Stimulated activated CD4-positive, alpha-beta T cell treated with anti-CD3 and anti-CD28 coated beads, Interleukin-1b, Interleukin-23, amount 100 ng/mL, for 48 hours (primary cell): ENCODE results near the gene CCDC92B.
"Not testable (repeated sequence)": the region's sequence is repeated elsewhere in the genome, so short reads cannot be mapped to it uniquely, and the experiment has no call there.

Source experiments
- DNase-seq: peaks from one replicate; pipeline ENCODE4 v3.0.0-alpha.2; 2020

The CCDC92B gene

DNA sequence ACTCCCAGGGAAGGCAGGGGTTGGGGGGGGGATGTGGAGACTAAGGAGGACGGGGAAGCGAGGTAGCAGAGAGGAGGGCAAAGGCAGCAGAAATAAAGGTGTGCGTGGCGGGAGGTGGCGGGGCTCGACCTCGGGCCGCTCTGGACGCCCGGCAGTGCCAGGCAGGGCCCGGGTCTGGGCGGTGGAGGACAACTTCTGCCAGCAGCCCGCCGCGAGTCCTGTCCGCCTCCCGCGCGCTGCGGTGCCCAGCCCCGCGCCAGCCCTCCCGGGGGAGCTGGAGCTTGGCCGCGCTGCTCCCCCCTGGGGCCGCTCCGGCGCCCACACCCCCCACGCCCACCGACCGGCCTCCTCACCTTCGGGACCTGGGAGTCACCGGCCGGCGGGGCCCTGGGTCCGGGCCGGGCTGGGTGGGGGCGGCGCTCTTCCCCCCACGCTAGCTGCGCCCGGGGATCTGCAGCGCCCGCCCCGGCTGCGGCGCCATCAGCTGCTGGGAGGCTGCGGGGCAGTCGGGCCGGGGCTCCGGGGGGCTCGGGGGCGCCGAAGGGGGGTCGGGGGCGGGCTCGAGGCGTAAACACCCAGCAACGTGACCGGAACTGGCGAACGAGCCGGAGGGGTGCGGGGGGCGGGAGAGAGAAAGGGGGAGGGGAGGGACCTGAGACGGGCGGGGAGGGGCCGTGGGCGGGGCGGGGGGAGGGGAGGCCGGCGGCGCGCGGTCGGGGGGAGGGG, at the start of gene CCDC92B:
Gene CCDC92B, minus strand, starts transcription at position 595 of the 726 bp plus-strand sequence. CDS start 14,507 bp downstream, outside the sequence.
- DNase-seq = no peak

DNA sequence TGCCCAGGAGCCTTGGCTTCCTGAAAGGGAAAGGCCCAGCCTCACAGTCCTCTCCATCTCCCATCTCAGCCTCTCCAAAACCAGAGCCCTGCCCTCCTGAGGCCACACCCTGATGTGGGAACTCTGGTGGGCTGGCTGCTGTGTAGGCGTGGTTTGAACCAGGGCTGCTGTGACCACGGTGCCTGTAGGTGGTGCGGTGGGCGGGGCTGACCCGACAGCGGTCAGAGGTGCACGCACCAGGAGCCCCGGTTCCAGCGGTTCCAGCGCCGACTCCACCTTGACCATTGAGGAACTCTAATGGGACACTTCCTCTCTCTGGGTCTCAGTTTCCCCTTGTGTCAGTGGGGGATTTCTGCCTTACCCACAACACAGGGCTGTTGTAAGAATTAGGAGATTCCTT, 49.2 kb upstream of the CCDC92B start:
- no peak for DNase-seq

DNA sequence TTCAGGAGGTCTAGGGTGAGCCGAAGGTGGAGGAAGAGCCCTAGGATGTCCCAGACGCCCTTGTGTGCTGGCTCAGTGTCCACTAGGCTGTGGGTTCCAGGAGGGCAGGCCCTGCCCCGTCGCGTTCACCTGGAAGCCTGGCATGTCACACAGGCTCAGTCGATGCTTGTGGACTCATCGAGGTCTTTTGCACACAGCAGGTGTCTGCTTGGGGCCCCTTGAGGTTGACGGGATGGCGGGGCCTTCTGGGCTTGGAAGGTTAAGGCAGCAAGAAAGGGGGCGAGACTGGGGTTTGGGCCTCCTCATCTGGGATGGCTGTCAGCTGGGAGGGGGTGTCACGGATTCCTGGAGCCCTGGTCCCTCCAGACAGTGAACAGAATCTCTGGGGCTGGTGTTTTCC, 48.7 kb upstream of the CCDC92B start:
- no peak for DNase-seq

DNA sequence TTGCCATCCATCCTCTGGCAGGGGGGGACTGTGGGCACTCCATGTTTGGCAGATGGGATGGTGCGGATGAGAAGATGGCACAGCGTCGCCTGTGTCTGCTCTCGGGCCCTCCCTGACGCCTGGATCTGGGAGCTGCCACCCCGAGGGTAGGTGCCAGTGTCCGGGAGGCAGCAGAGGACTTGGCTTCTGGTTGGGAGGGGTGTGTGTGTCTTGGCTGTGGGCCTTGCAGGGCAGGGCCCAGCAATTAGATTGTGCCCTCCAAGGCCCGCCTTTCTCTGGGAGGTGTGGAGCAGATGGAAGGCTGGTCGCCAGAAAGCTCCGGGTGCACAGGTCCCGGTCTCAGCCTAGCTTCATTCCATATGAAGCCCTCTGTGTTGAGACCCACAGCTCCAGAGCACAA, 48.2 kb upstream of the CCDC92B start:
- DNase-seq = no peak

GRCh38 chr17:2797226-2797625, 47.8 kb upstream of the CCDC92B start:
- DNase-seq = no peak

GRCh38 chr17:2796164-2797125, 47.0 kb upstream of the CCDC92B start, which contains the start of gene RAP1GAP2:
TSS of gene RAP1GAP2 (plus strand) at chr17:2796438. CDS start at chr17:2796528, 90 bp downstream.
- DNase-seq = peak; percentile 59

- DNase-seq = no peak
Observed at GRCh38 chr17:2795441-2796163, 46.1 kb upstream of the CCDC92B start.

GRCh38 chr17:2794111-2794803, 44.8 kb upstream of the CCDC92B start:
- no peak for DNase-seq

DNA sequence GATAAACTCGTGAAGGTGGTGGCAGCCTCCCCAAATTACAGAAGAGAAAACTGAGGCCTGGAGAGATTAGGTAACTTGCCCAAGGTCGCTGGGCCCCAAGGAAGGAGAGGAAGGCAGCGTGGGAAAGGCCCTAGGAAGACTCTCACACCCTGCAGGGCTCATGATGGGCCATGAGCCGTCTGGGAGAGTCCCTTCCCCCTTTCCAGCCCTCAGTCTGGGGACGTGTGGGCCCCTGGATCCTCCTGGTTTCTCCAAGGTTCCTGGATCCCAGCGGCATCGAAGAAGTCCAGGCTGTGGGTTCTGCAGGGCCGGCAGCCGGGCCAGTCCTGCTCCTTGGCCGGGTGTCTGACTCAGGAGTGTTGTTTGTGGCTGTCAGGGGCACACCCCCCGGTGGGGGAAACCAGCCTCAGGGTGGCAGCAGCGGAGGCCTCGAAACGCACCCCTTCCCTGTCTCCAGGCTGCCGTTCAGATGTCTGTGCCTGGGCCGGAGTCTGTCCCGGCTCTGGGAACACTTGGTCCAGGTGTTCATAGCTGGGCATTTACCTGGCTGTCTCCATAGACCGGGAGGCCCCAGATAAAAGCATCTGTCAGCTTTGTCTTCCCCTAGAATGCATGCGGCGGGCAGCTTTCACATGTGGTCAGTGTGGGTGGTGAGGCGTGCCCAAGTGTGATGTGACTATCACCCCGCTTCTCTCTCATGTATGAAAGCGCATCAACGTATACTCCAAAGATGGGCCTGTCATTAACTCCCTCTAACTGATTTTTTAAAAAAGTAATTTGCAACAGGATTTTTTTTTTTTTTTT, 43.1 kb upstream of the CCDC92B start:
- peak; percentile 76 for DNase-seq

DNA sequence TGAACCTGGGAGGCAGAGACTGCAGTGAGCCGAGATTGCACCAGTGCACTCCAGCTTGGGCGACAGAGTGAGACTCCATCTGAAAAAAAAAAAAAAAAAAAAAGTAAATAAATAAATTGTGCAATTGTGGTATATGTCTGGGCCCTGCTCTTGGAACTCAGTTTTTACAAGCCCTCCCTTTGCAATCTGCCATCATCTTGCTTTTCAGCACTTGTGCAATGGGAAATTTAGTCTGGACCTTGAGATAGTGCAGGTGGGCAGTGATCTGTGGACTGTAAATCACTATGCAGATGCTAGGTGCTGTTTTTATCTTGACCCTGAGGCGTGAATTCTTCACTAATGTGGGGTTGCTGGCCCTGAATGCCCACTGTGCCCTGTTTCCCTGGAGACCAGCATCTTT, 40.2 kb upstream of the CCDC92B start:
- no peak for DNase-seq

GRCh38 chr17:2786176-2786881, 36.9 kb upstream of the CCDC92B start:
- peak; percentile 91 for DNase-seq

- DNase-seq = not testable (repeated sequence)
Observed at GRCh38 chr17:2785376-2785775, 35.9 kb upstream of the CCDC92B start.

- DNase-seq = no peak
Observed at GRCh38 chr17:2784864-2785263, 35.4 kb upstream of the CCDC92B start.

DNA sequence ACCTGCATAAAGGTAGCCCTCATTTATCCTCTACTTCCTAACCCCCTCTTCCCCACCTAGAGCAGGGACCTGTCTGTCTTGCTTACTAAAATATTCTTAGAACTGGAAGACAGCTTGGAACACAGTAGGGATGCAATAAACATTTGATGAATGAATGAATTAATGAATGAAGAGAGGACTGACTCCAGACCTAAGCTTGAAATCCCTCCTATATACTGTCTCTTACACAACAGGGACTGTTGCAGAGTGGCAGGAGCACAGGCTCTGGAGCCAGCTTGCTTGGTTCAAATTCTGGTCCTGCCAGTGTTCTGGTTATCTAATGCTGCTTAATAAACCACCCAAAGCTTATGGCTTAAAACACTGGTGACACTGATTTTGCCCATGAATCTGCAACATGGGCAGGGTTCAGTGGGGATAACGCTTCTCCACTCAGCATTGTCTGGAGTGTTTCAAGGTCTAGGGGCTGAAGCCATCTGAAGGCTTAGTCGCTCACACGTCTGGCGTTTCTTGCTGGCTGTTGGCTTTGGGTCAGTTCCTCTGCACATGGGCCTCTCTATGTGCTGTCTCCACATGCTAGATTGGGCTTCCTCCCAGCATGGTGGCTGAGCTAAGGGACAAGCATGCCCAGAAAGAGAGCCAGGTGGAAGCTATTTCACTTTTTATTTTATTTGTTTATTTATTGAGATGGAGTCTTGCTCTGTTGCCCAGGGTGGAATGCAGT, 34.0 kb upstream of the CCDC92B start:
- DNase-seq = no peak

DNA sequence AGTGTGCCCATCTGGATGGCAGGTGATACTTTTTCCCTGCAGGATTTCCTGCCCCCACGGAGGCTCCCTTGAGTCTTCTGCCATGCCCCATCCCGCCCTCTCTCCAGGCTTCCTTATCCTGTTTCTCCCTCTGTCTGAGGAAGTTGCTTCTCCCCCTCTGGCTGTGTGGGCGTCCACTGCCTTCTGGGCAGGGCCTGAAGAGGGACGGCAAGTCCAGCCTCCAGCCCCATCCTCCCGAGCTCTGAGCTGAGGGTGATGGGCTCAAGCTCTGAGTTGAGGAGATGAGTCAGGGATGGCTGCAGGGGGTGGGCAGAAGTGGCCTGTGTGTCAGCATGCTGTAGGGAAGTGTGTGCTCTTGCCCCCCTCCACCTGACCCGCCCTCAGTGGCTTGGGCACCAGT, 32.6 kb upstream of the CCDC92B start:
- DNase-seq = no peak

- DNase-seq = not testable (repeated sequence)
Observed at GRCh38 chr17:2781598-2781997, 32.1 kb upstream of the CCDC92B start.

DNA sequence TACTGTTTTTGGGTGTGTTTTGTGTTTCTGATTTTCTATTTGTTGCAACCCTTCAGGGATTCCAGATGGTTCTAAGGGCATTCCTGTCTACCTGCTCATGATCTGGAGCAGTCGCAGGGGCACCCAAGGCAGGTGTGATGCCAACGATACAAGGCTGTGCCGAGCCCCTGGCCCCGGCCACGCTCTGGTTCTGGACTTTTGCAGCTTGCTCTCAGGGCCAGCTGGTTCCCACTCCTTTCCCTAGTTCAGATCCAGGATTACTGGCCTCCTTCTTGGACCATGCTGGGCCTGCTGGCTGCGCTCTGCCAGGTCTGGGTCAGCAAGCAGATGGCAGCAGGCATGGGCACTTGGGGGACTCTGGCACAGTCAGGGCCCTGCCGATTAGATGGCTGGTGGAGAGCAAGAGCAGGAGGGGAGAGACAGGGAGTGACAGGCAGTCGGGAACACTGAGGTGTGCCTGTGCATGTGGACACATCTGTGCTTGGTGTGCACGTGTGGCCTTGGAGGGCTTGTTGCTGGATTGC, 31.5 kb upstream of the CCDC92B start:
- no peak for DNase-seq

GRCh38 chr17:2780256-2780655, 30.8 kb upstream of the CCDC92B start:
- DNase-seq = no peak

DNA sequence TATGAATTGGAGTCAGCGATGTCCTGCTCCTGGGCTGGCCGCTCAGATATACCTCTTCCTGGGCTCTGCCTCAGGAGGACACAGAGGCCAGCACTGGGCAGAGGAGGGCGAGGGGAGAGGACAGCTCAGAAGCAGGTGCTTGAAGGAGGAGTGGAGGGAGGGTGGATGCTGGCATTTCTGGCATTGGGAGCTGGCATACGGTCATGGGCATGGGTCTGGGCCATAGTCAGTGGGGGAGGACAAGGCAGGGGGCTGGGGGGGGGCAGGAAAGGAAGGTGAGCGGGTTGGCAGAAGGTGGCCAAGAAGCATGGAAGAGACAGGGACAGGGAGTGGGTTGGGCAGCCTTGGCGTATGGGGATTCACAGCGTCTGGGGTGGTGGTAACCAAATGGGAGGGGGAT, 30.1 kb upstream of the CCDC92B start:
- no peak for DNase-seq

GRCh38 chr17:2778489-2778888, 29.0 kb upstream of the CCDC92B start:
- no peak for DNase-seq
